ENCODE data around the gene ACOT13.

DNA sequence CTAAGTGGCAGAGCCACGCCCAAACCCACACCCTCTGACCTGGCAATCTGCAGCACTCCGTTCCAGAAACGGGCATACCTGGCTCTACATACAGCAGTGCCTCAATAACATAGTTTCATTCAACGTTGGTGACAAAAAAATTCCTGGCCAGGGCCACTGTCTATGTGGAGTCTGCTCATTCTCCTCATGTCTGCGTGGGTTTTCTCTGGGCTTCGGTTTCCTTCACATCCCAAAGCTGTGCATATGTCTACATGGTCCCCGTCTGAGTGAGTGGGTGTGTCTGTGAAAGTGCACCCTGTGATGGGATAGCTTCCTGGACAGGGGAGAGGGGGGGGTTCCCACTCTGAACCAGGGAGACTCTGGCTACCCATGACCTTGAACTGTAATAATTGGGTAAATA is 23.0 kb upstream of the ACOT13 start:
- TF ChIP-seq, protein P1, sequence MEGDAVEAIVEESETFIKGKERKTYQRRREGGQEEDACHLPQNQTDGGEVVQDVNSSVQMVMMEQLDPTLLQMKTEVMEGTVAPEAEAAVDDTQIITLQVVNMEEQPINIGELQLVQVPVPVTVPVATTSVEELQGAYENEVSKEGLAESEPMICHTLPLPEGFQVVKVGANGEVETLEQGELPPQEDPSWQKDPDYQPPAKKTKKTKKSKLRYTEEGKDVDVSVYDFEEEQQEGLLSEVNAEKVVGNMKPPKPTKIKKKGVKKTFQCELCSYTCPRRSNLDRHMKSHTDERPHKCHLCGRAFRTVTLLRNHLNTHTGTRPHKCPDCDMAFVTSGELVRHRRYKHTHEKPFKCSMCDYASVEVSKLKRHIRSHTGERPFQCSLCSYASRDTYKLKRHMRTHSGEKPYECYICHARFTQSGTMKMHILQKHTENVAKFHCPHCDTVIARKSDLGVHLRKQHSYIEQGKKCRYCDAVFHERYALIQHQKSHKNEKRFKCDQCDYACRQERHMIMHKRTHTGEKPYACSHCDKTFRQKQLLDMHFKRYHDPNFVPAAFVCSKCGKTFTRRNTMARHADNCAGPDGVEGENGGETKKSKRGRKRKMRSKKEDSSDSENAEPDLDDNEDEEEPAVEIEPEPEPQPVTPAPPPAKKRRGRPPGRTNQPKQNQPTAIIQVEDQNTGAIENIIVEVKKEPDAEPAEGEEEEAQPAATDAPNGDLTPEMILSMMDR (IDR thresholded peaks at IDR 0.05): no peak
- no peak for TF ChIP-seq EP300 (IDR thresholded peaks at IDR 0.05)
- TF ChIP-seq POLR2A (IDR thresholded peaks at IDR 0.05): no peak
